Osteoblast (primary cell): ENCODE measurements around the gene DHX35. TPM values are rescaled to one million over a fixed set of nuclear protein-coding genes. Genes with fewer than 3 reads are reported as not detected.
A peak's percentile ranks its signal among the peaks of the same experiment; 100 is the strongest.

Experiments used
- DNase-seq: peaks from one replicate; pipeline ENCODE4 v3.0.0; 2011; ENCODE audit warnings: low spot score, mixed read lengths; ENCODE audit not compliant: insufficient read length; ENCODE audit errors: missing footprints
- H2AFZ ChIP-seq: 2 replicates; pipeline ENCODE4 v1.6.0; 2011; ENCODE audit warnings: mild to moderate bottlenecking, low read length
- H3K27ac ChIP-seq: 2 replicates; pipeline ENCODE4 v1.5.1; 2011; ENCODE audit warnings: mild to moderate bottlenecking, low read depth, low read length, moderate library complexity
- H3K27me3 ChIP-seq: 2 replicates; pipeline ENCODE4 v1.6.0; 2012; ENCODE audit warnings: mild to moderate bottlenecking, control low read depth, inconsistent platforms, low read length, moderate library complexity; ENCODE audit not compliant: insufficient read depth
- H3K36me3 ChIP-seq: 2 replicates; pipeline ENCODE4 v1.5.1; 2011; ENCODE audit warnings: mild to moderate bottlenecking, low read length, control low read depth, moderate library complexity; ENCODE audit not compliant: insufficient read depth
- H3K4me1 ChIP-seq: 2 replicates; pipeline ENCODE4 v1.5.1; 2011; ENCODE audit warnings: mild to moderate bottlenecking, low read length, control low read depth, moderate library complexity; ENCODE audit not compliant: insufficient read depth
- H3K4me2 ChIP-seq: 2 replicates; pipeline ENCODE4 v1.6.0; 2011; ENCODE audit warnings: mild to moderate bottlenecking, low read length; ENCODE audit not compliant: insufficient read depth
- H3K4me3 ChIP-seq: fragments of 200-600 bp; sonication (generic); 3 replicates; pipeline ENCODE4 v1.5.1; 2012; ENCODE audit warnings: mild to moderate bottlenecking, low read length, inconsistent platforms; ENCODE audit not compliant: insufficient read depth
- H3K79me2 ChIP-seq: 2 replicates; pipeline ENCODE4 v1.6.0; 2012; ENCODE audit warnings: mild to moderate bottlenecking, low read length, control low read depth, inconsistent platforms; ENCODE audit not compliant: insufficient read depth
- H3K9me3 ChIP-seq: 2 replicates; pipeline ENCODE4 v1.5.1; 2011; ENCODE audit warnings: low read depth, low read length, control low read depth
- H4K20me1 ChIP-seq: 2 replicates; pipeline ENCODE4 v1.6.0; 2012; ENCODE audit warnings: mild to moderate bottlenecking, low read length, control low read depth; ENCODE audit not compliant: insufficient read depth
- CTCF ChIP-seq: IDR thresholded peaks from 2 replicates; pipeline ENCODE4 v1.5.1; 2011; ENCODE audit warnings: mild to moderate bottlenecking, low read depth, low read length, moderate library complexity; ENCODE audit errors: extremely low read depth
- total RNA-seq: library from RNA; depleted of rRNA; stranded (reverse); fragments of >200 nt; gene quantifications from 2 replicates; pipeline ENCODE4 v1.2.3, GENCODE V29; 2012

Gene DHX35
- total RNA-seq, 1 donor = 10.5 TPM

GRCh38 chr20:39070484-39071231, 108.5 kb downstream of the DHX35 start:
- peaks cover 12% of the 10 kb centered on the region for H3K4me1 ChIP-seq
- no peak overlapping the region for H3K4me3 ChIP-seq
- no peak for TF ChIP-seq CTCF
- no peaks in the 10 kb centered on the region for H3K79me2 ChIP-seq
- H3K36me3 ChIP-seq = no peaks in the 10 kb centered on the region
- no peaks in the 10 kb centered on the region for H3K9me3 ChIP-seq
- H4K20me1 ChIP-seq = no peaks in the 10 kb centered on the region
- peaks cover 16% of the 10 kb centered on the region for H3K27me3 ChIP-seq
- H2AFZ ChIP-seq = no peak overlapping the region
- H3K4me2 ChIP-seq = peak overlapping the region; percentile 22
- no peak overlapping the region for H3K27ac ChIP-seq
- peak; percentile 96 for DNase-seq

GRCh38 chr20:39072132-39072531, 110.0 kb downstream of the DHX35 start:
- H4K20me1 ChIP-seq = no peaks in the 10 kb centered on the region
- no peak overlapping the region for H2AFZ ChIP-seq
- no peak overlapping the region for H3K27ac ChIP-seq
- H3K36me3 ChIP-seq = no peaks in the 10 kb centered on the region
- no peak overlapping the region for H3K4me3 ChIP-seq
- H3K4me2 ChIP-seq = no peak overlapping the region
- peaks cover 16% of the 10 kb centered on the region for H3K27me3 ChIP-seq
- H3K79me2 ChIP-seq = no peaks in the 10 kb centered on the region
- TF ChIP-seq CTCF = no peak
- peak; percentile 38 for DNase-seq
- H3K9me3 ChIP-seq = no peaks in the 10 kb centered on the region
- H3K4me1 ChIP-seq = peaks cover 12% of the 10 kb centered on the region

GRCh38 chr20:39072653-39073052, 110.5 kb downstream of the DHX35 start:
- Histone ChIP-seq H3K79me2 (no peaks in the 10 kb centered on the region), H3K4me1 (peaks cover 12% of the 10 kb centered on the region), H3K27me3 (peaks cover 16% of the 10 kb centered on the region), H3K36me3 (no peaks in the 10 kb centered on the region), H3K4me3 (no peak overlapping the region), H4K20me1 (no peaks in the 10 kb centered on the region), H3K27ac (no peak overlapping the region), H2AFZ (no peak overlapping the region), H3K4me2 (no peak overlapping the region), H3K9me3 (no peaks in the 10 kb centered on the region)
- no peak for DNase-seq
- no peak for TF ChIP-seq CTCF

- TF ChIP-seq CTCF = no peak
- H3K79me2 ChIP-seq = no peaks in the 10 kb centered on the region
- H3K36me3 ChIP-seq = no peaks in the 10 kb centered on the region
- no peak overlapping the region for H2AFZ ChIP-seq
- H3K4me2 ChIP-seq = no peak overlapping the region
- no peak overlapping the region for H3K4me3 ChIP-seq
- no peak for DNase-seq
- H3K9me3 ChIP-seq = no peaks in the 10 kb centered on the region
- no peaks in the 10 kb centered on the region for H4K20me1 ChIP-seq
- H3K27ac ChIP-seq = no peak overlapping the region
- peaks cover 5% of the 10 kb centered on the region for H3K4me1 ChIP-seq
- peaks cover 16% of the 10 kb centered on the region for H3K27me3 ChIP-seq
Observed at GRCh38 chr20:39075731-39076130, 113.6 kb downstream of the DHX35 start.
